ENCODE results near the gene AGBL5. TPM values are rescaled to one million over a fixed set of nuclear protein-coding genes. Genes with fewer than 3 reads are reported as not detected.

Gene AGBL5
- polyA plus RNA-seq, 1 donor (not counting 4 experiments of a cell fraction or from before 2014, with no cell fraction given) = 25.5 TPM

- dilution Hi-C loops (cut with MboI; ENCODE audit: extremely low pct_ligation_motif_present, low sequenced_read_pairs) = no loop called here
Observed at GRCh38 chr2:27067385-27067784, 15.9 kb downstream of the AGBL5 start.

GRCh38 chr2:27069436-27069835, 18.0 kb downstream of the AGBL5 start:
- peaks cover 34% of the 10 kb centered on the region for H3K79me2 ChIP-seq (ENCODE audit: control insufficient read depth, insufficient read depth, low read length)

More at GRCh38 chr2:27067385-27067784, 15.9 kb downstream of the AGBL5 start:
- no peak overlapping the region for H3K4me2 ChIP-seq (ENCODE audit: control insufficient read depth, extremely low read depth, insufficient read depth, low read depth, low read length)
- no peaks in the 10 kb centered on the region for H4K20me1 ChIP-seq (ENCODE audit: control insufficient read depth, extremely low read depth, insufficient read depth, low read length)
- no peak overlapping the region for H2AFZ ChIP-seq (ENCODE audit: control insufficient read depth, low read length)
- H3K4me3 ChIP-seq (ENCODE audit: control insufficient read depth in 2 of 3, extremely low read depth in 1 of 3, insufficient read depth in 2 of 3, low read depth in 1 of 3, low read length in 3 of 3) = no peak overlapping the region
- H3K27me3 ChIP-seq (ENCODE audit: control insufficient read depth, extremely low read depth, insufficient read depth, low read length) = no peaks in the 10 kb centered on the region
- H3K9ac ChIP-seq (ENCODE audit: control insufficient read depth, extremely low read depth, insufficient read depth, low read length) = no peak overlapping the region
- peaks cover 34% of the 10 kb centered on the region for H3K79me2 ChIP-seq (ENCODE audit: control insufficient read depth, insufficient read depth, low read length)
- peaks cover 2% of the 10 kb centered on the region for H3K9me1 ChIP-seq (ENCODE audit: control insufficient read depth, extremely low read depth, insufficient read depth, low read length)
- peaks cover 17% of the 10 kb centered on the region for H3K4me1 ChIP-seq (ENCODE audit: control insufficient read depth, extremely low read depth, insufficient read depth, low read length)
- H3K27ac ChIP-seq (ENCODE audit: control insufficient read depth, insufficient read depth, low read length) = no peak overlapping the region
- peaks cover 13 to 27% of the 10 kb centered on the region in 2 experiments for H3K36me3 ChIP-seq (ENCODE audit: control insufficient read depth in 2 of 2, extremely low read depth in 1 of 2, insufficient read depth in 2 of 2, low read length in 2 of 2)
- no peak for DNase-seq (ENCODE audit: low read depth, low spot score)
- no peak for TF ChIP-seq CTCF (optimal IDR thresholded peaks at IDR 0.05 in 1 of 3, IDR thresholded peaks at IDR 0.05 in 1 of 3, conservative IDR thresholded peaks at IDR 0.05 in 1 of 3; ENCODE audit: extremely low read depth in 1 of 3, insufficient read depth in 2 of 3, low read length in 3 of 3)
- TF ChIP-seq EZH2 (IDR thresholded peaks at IDR 0.05; ENCODE audit: low read length) = no peak
- H3K9me3 ChIP-seq (ENCODE audit: control insufficient read depth, low read depth, low read length) = no peaks in the 10 kb centered on the region
- no peak for FAIRE-seq

More at GRCh38 chr2:27069436-27069835, 18.0 kb downstream of the AGBL5 start:
- Histone ChIP-seq H4K20me1 (ENCODE audit: control insufficient read depth, extremely low read depth, insufficient read depth, low read length) (no peaks in the 10 kb centered on the region), H3K9me1 (ENCODE audit: control insufficient read depth, extremely low read depth, insufficient read depth, low read length) (peaks cover 2% of the 10 kb centered on the region), H3K27ac (ENCODE audit: control insufficient read depth, insufficient read depth, low read length) (no peak overlapping the region), H3K4me2 (ENCODE audit: control insufficient read depth, extremely low read depth, insufficient read depth, low read depth, low read length) (peak overlapping the region; percentile 94), H3K4me3 (ENCODE audit: control insufficient read depth in 2 of 3, extremely low read depth in 1 of 3, insufficient read depth in 2 of 3, low read depth in 1 of 3, low read length in 3 of 3) (no peak overlapping the region), H3K9ac (ENCODE audit: control insufficient read depth, extremely low read depth, insufficient read depth, low read length) (no peak overlapping the region), H2AFZ (ENCODE audit: control insufficient read depth, low read length) (no peak overlapping the region), H3K36me3 (ENCODE audit: control insufficient read depth in 2 of 2, extremely low read depth in 1 of 2, insufficient read depth in 2 of 2, low read length in 2 of 2) (peaks cover 13 to 27% of the 10 kb centered on the region in 2 experiments), H3K27me3 (ENCODE audit: control insufficient read depth, extremely low read depth, insufficient read depth, low read length) (no peaks in the 10 kb centered on the region), H3K4me1 (ENCODE audit: control insufficient read depth, extremely low read depth, insufficient read depth, low read length) (peaks cover 17% of the 10 kb centered on the region), H3K9me3 (ENCODE audit: control insufficient read depth, low read depth, low read length) (no peaks in the 10 kb centered on the region)
- FAIRE-seq (no peak), DNase-seq (ENCODE audit: low read depth, low spot score) (no peak)
- TF ChIP-seq CTCF (optimal IDR thresholded peaks at IDR 0.05 in 1 of 3, IDR thresholded peaks at IDR 0.05 in 1 of 3, conservative IDR thresholded peaks at IDR 0.05 in 1 of 3; ENCODE audit: extremely low read depth in 1 of 3, insufficient read depth in 2 of 3, low read length in 3 of 3) = no peak
- no peak for TF ChIP-seq EZH2 (IDR thresholded peaks at IDR 0.05; ENCODE audit: low read length)
- dilution Hi-C loops (cut with MboI; ENCODE audit: extremely low pct_ligation_motif_present, low sequenced_read_pairs) = no loop called here
